ENCODE data around the gene FRK. TPM values are rescaled to one million over a fixed set of nuclear protein-coding genes. Genes with fewer than 3 reads are reported as not detected.

FRK gene, protein sequence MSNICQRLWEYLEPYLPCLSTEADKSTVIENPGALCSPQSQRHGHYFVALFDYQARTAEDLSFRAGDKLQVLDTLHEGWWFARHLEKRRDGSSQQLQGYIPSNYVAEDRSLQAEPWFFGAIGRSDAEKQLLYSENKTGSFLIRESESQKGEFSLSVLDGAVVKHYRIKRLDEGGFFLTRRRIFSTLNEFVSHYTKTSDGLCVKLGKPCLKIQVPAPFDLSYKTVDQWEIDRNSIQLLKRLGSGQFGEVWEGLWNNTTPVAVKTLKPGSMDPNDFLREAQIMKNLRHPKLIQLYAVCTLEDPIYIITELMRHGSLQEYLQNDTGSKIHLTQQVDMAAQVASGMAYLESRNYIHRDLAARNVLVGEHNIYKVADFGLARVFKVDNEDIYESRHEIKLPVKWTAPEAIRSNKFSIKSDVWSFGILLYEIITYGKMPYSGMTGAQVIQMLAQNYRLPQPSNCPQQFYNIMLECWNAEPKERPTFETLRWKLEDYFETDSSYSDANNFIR
- 1 to 10 TPM; 7.9 to 9.1 TPM for total RNA-seq

DNA sequence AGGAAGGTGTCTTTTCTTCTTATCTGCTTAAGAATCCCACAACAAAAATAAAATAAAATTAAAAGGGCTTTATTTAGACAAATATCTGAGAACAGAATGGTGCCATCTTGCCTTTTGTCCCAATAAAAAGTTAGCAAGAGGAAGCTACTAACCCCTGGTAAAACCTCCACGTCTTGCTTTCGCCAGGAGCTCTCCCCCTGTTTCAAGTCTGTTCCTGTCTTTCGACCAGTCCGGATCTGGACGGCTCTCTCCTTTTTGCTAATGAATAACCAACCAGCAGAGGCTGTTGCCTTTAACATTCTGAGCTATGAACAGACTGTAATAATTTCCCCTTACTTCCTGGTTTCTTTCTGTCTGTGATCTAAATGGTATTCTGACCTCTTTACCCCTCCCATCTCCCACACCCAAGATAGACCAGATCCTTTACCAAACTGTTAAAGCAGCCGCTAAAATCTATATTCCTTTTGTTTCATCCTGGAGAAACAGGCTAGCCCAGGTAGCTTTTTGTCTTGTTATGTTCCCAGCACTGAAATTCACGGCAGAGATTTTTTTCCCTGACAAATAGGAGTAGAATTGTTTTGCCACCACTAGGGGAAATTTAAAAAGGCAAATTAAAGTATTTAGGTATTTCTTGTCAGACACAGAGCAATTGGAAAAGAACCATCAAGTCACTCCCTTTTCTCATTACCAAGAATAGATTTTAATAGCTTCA lies at the start of gene FRK:
FRK (minus strand) TSS at position 320 of the 712 bp plus-strand sequence. CDS start 580 bp downstream, outside the sequence.
- Histone ChIP-seq H3K4me1 (peaks cover 35% of the 10 kb centered on the region), H3K36me3 (replicated peaks in 1 of 2; ENCODE audit: insufficient read depth in 1 of 2, low read depth in 2 of 2) (no peaks in the 10 kb centered on the region), H3K27ac (peak within 1 kb of the TSS; percentile 77 to 93 (median 88)), H3K9me3 (peaks cover 0 to under 1% (median 0%) of the 10 kb centered on the region in 3 donors), H3K27me3 (no peaks in the 10 kb centered on the region), H3K4me3 (peak within 1 kb of the TSS; percentile 10 to 12)
- ATAC-seq (peak; percentile 95), DNase-seq (peak; percentile 76 to 89 (median 82))
- 10 to 17% methylated on average over 7 of the region's 7 CpGs for WGBS, 2 donors
- intact Hi-C loops (cut with DNase I): no loop called here
- peak; percentile 48 to 93 (median 92) for TF ChIP-seq POLR2A (IDR thresholded peaks at IDR 0.05)
- TF ChIP-seq, protein P1, sequence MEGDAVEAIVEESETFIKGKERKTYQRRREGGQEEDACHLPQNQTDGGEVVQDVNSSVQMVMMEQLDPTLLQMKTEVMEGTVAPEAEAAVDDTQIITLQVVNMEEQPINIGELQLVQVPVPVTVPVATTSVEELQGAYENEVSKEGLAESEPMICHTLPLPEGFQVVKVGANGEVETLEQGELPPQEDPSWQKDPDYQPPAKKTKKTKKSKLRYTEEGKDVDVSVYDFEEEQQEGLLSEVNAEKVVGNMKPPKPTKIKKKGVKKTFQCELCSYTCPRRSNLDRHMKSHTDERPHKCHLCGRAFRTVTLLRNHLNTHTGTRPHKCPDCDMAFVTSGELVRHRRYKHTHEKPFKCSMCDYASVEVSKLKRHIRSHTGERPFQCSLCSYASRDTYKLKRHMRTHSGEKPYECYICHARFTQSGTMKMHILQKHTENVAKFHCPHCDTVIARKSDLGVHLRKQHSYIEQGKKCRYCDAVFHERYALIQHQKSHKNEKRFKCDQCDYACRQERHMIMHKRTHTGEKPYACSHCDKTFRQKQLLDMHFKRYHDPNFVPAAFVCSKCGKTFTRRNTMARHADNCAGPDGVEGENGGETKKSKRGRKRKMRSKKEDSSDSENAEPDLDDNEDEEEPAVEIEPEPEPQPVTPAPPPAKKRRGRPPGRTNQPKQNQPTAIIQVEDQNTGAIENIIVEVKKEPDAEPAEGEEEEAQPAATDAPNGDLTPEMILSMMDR (IDR thresholded peaks at IDR 0.05): peak; percentile 28 to 76 (median 57)

DNA sequence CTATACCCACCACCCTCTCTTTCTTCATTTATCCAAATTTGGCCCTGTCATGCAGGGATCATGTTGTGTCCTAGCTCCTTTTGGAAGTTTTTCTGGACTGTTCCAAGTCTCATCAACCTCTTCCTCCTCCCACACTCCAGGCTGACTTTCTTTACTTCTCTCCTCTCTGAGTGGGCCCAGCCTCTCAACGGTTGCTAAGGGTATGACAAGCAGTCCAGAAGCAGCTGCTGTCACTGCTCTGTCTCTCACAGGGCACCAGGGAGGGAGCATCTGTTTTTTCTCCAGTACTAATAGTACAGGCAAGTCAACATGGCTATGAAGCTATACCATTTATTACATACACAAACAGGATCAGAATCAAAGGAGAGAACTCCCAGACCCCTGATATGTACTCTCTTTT lies 48.1 kb upstream of the FRK start:
- DNase-seq: no peak
- Histone ChIP-seq H3K27ac (no peak overlapping the region), H3K36me3 (replicated peaks in 1 of 2; ENCODE audit: insufficient read depth in 1 of 2, low read depth in 2 of 2) (peaks cover 0 to 7% of the 10 kb centered on the region in 2 donors), H3K27me3 (no peaks in the 10 kb centered on the region), H3K9me3 (no peaks in the 10 kb centered on the region), H3K4me1 (peaks cover 15% of the 10 kb centered on the region), H3K4me3 (no peak overlapping the region)
- ATAC-seq: no peak
- intact Hi-C loops (cut with DNase I): no loop called here
- TF ChIP-seq, protein P1 (IDR thresholded peaks at IDR 0.05): no peak
- no peak for TF ChIP-seq POLR2A (IDR thresholded peaks at IDR 0.05)
- 43 to 56% methylated on average over 1 of the region's 1 CpG for WGBS, 2 donors

DNA sequence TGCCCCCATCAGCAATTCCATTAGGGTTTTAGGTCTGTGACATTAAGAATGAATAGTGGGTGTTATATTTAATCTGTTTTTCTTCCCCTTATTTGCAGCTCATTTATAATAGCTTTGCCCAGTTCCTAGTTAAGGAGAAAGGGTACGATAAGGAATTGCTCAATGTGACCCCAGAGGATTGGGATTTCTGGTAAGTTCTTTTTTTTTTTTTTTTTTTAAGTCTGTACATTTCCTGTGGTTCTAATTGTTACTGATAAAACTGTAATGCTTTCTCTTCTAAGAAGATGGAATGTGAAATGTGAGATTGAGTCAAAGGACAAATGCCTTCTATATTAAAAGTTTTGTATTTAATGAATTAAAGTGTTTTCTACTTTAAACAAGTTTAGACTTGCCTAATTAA lies 45.5 kb upstream of the FRK start:
- 26 to 66% methylated on average over 1 of the region's 1 CpG for WGBS, 2 donors
- H3K36me3 ChIP-seq (replicated peaks in 1 of 2; ENCODE audit: insufficient read depth in 1 of 2, low read depth in 2 of 2): peaks cover 0 to 7% of the 10 kb centered on the region in 2 donors
- H3K4me3 ChIP-seq: no peak overlapping the region
- H3K4me1 ChIP-seq: peaks cover 32% of the 10 kb centered on the region
- intact Hi-C loops (cut with DNase I): no loop called here
- peak overlapping the region in 1 of 4 donors; percentile 65 for H3K27ac ChIP-seq
- TF ChIP-seq, protein P1 (IDR thresholded peaks at IDR 0.05): no peak
- ATAC-seq: no peak
- H3K9me3 ChIP-seq: no peaks in the 10 kb centered on the region
- H3K27me3 ChIP-seq: no peaks in the 10 kb centered on the region
- no peak for DNase-seq

GRCh38 chr6:116105247-116105646 lies 44.6 kb upstream of the FRK start:
- no peaks in the 10 kb centered on the region for H3K9me3 ChIP-seq
- no peaks in the 10 kb centered on the region for H3K27me3 ChIP-seq
- H3K4me1 ChIP-seq: peaks cover 33% of the 10 kb centered on the region
- H3K36me3 ChIP-seq (replicated peaks in 1 of 2; ENCODE audit: insufficient read depth in 1 of 2, low read depth in 2 of 2): peaks cover 0 to 4% of the 10 kb centered on the region in 2 donors
- no peak overlapping the region for H3K27ac ChIP-seq
- intact Hi-C loops (cut with DNase I): no loop called here
- 70 to 83% methylated on average over 3 of the region's 3 CpGs for WGBS, 2 donors
- ATAC-seq (no peak), DNase-seq (no peak)
- no peak for TF ChIP-seq POLR2A (IDR thresholded peaks at IDR 0.05)
- TF ChIP-seq, protein P1 (IDR thresholded peaks at IDR 0.05): no peak
- no peak overlapping the region for H3K4me3 ChIP-seq
